GM06990 (cell line): ENCODE measurements around the gene ANKS6.

Source experiments
- DNase-seq: peaks from one replicate; pipeline ENCODE4 v3.0.0-alpha.2; 2011; ENCODE audit not compliant: insufficient read length; ENCODE audit errors: extremely low read depth
- H3K27me3 ChIP-seq: replicated peaks from 2 replicates; pipeline ENCODE4 v1.6.0; 2011; ENCODE audit warnings: low read length; ENCODE audit not compliant: control insufficient read depth, insufficient read depth
- H3K36me3 ChIP-seq: 2 replicates; pipeline ENCODE4 v1.5.1; 2011; ENCODE audit warnings: low read length; ENCODE audit not compliant: control insufficient read depth, insufficient read depth
- H3K4me3 ChIP-seq: replicated peaks from 2 replicates; pipeline ENCODE4 v1.5.1; 2011; ENCODE audit warnings: low read depth, mild to moderate bottlenecking, control low read depth, low read length
- TF ChIP-seq, protein P1 (sequence below): IDR thresholded peaks from 2 replicates; pipeline ENCODE4 v1.5.1; 2011; ENCODE audit warnings: low read length, control low read depth, mild to moderate bottlenecking, inconsistent platforms; ENCODE audit not compliant: insufficient read depth, poor library complexity, severe bottlenecking

Gene ANKS6

DNA sequence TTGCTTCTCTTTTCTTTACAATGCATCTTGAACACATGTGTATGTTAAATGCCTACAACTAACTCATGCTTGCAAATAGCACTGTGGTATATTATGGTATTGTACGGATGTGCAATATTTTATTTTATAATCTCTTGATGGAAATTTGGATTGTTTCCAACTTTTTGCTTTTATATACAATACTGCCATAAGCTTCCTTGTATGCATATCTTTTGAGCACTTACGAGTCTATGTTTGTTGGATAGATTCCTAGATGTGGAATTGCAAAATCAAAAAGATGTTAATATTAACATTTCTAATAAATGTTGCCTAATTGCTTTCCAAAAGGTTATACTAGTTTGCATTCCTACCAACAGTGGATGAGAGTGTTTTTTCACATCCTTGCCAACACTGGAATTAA lies 7.7 kb upstream of the ANKS6 start:
- no peak for DNase-seq
- TF ChIP-seq, protein P1, sequence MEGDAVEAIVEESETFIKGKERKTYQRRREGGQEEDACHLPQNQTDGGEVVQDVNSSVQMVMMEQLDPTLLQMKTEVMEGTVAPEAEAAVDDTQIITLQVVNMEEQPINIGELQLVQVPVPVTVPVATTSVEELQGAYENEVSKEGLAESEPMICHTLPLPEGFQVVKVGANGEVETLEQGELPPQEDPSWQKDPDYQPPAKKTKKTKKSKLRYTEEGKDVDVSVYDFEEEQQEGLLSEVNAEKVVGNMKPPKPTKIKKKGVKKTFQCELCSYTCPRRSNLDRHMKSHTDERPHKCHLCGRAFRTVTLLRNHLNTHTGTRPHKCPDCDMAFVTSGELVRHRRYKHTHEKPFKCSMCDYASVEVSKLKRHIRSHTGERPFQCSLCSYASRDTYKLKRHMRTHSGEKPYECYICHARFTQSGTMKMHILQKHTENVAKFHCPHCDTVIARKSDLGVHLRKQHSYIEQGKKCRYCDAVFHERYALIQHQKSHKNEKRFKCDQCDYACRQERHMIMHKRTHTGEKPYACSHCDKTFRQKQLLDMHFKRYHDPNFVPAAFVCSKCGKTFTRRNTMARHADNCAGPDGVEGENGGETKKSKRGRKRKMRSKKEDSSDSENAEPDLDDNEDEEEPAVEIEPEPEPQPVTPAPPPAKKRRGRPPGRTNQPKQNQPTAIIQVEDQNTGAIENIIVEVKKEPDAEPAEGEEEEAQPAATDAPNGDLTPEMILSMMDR: no peak

DNA sequence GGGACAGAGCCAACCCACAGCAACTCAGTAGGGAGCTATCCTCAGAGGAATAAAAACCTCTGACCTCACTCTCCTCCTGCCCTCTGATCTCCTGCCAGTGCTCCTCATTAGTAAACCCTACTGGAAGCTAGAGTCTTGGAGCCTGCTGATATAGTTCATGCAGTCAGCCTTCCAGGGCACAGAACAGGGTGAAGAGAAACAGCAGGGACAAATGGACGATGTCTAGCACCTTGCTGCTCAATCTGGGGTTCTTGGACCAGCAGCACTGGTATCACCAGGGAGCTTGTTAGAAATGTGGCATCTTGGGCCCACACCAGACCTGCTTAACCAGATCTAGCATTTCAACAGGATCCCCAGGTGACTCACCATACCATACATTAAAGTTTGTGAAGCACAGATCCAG lies 5.6 kb upstream of the ANKS6 start:
- no peaks in the 10 kb centered on the region; the same call in 1 of the 2 replicates for H3K27me3 ChIP-seq
- H3K4me3 ChIP-seq: no peak overlapping the region
- no peaks in the 10 kb centered on the region for H3K36me3 ChIP-seq
- no peak for DNase-seq
- TF ChIP-seq, protein P1: no peak

More for the DNA sequence above, 7.7 kb upstream of the ANKS6 start:
- no peaks in the 10 kb centered on the region for H3K36me3 ChIP-seq
- no peak overlapping the region for H3K4me3 ChIP-seq
- H3K27me3 ChIP-seq: no peaks in the 10 kb centered on the region; the same call in none of the 2 replicates

DNA sequence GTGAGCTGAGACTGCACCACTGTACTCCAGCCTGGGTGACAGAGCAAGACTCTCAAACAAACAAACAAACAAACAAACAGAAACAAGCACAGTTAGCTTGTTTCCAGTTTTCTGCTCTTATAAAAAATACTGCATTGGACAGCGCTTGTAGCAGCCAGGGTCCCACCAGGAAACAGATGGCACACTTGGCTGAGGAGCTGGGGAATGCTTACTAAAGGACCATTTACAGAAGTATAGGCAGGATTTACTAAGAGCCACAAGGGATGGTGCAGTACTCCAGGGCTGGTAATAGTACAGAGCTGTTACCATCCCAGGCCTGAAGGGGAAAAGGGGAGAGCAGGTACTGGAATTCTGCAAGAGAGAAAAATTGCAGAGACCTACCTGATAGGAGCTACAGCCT lies 5.2 kb upstream of the ANKS6 start:
- no peaks in the 10 kb centered on the region; the same call in 1 of the 2 replicates for H3K27me3 ChIP-seq
- TF ChIP-seq, protein P1: no peak
- H3K36me3 ChIP-seq: no peaks in the 10 kb centered on the region
- DNase-seq: no peak
- no peak overlapping the region for H3K4me3 ChIP-seq

DNA sequence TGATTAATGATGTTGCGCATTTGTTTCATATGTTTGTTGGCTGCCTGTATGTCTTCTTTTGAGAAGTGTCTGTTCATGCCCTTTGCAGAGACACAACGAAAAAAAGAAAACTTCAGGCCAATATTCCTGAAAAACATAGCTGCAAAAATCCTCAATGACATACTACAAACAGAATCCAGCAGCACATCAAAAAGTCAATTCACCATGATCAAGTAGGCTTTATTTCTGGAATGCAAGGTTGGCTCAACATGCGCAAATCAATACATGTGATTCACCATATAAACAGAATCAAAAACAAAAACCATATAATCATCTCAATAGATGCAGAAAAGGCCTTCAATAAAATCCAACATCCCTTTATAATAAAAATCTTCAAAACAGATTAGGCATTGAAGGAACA lies 1.9 kb upstream of the ANKS6 start:
- Histone ChIP-seq H3K4me3 (no peak overlapping the region), H3K27me3 (no peaks in the 10 kb centered on the region; the same call in 1 of the 2 replicates), H3K36me3 (no peaks in the 10 kb centered on the region)
- TF ChIP-seq, protein P1: no peak
- DNase-seq: no peak

DNA sequence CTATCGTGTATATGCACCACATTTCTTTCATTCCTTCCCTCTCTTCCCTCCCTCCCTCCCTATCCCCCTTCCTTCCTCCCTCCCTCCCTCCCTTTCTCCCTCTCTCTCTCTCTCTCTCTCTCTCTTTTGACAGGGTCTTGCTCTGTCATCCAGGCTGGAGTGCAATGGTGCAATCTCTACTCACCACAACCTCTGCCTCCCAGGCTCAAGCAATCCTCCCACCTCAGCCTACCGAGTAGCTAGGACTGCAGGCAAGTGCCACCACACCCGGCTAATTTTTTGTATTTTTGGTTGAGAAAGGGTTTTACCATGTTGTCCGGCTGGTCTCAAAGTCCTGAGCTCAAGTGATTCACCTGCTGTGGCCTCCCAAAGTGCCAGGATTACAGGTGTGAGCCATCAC lies 1.1 kb upstream of the ANKS6 start:
- no peak for DNase-seq
- TF ChIP-seq, protein P1: no peak
- H3K4me3 ChIP-seq: no peak overlapping the region
- no peaks in the 10 kb centered on the region for H3K36me3 ChIP-seq
- H3K27me3 ChIP-seq: no peaks in the 10 kb centered on the region

DNA sequence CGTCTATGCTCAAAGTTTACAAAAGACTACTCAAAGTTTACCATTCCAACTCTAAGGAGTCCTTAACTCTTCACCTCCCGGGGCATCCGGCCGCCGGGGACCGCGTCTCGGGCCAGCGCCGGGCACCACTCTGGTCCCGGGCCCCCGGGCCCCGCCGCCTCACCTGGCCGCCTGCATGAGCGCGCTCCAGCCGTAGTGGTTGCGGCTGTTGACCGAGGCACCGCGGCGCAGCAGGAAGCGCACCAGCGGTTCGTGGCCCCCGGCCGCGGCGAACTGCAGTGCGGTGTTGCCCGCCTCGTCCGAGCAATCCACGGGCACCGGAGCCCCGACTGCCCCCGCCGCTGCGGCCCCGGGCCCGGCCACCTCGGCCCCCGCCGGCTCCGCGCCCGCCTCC lies 388 bp downstream of the ANKS6 start:
- TF ChIP-seq, protein P1: no peak
- Histone ChIP-seq H3K4me3 (peak overlapping the region; percentile 46), H3K27me3 (no peaks in the 10 kb centered on the region), H3K36me3 (no peaks in the 10 kb centered on the region)
- DNase-seq: peak; percentile 32
